ENCODE measurements around the gene ZBTB16.

ZBTB16 gene

DNA sequence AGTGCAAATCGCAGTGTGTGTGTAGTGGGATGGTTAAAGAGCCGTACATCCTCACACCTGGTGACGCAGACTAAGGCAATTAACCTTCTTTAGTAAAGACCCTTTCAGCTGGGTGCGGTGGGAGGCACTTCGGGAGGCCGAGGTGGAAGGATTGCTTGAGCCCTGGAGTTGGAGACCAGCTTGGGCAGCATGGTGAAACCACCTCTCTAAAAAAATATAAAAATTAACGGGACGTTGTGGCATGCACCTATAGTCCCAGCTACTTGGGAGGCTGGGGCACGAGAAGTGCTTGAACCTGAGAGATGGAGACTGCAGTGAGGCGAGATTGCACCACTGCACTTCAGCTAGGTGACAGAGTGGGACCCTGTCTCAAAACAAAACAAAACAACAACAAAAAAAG is 31.5 kb downstream of the ZBTB16 start:
- DNase-seq (ENCODE audit: extremely low read depth, low read depth), result no peak
- TF ChIP-seq, protein P1, sequence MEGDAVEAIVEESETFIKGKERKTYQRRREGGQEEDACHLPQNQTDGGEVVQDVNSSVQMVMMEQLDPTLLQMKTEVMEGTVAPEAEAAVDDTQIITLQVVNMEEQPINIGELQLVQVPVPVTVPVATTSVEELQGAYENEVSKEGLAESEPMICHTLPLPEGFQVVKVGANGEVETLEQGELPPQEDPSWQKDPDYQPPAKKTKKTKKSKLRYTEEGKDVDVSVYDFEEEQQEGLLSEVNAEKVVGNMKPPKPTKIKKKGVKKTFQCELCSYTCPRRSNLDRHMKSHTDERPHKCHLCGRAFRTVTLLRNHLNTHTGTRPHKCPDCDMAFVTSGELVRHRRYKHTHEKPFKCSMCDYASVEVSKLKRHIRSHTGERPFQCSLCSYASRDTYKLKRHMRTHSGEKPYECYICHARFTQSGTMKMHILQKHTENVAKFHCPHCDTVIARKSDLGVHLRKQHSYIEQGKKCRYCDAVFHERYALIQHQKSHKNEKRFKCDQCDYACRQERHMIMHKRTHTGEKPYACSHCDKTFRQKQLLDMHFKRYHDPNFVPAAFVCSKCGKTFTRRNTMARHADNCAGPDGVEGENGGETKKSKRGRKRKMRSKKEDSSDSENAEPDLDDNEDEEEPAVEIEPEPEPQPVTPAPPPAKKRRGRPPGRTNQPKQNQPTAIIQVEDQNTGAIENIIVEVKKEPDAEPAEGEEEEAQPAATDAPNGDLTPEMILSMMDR (IDR thresholded peaks at IDR 0.05; ENCODE audit: low read depth, low read length, missing control alignments), result no peak
- H3K4me3 ChIP-seq (replicated peaks; ENCODE audit: low read depth, low read length), result no peak overlapping the region

DNA sequence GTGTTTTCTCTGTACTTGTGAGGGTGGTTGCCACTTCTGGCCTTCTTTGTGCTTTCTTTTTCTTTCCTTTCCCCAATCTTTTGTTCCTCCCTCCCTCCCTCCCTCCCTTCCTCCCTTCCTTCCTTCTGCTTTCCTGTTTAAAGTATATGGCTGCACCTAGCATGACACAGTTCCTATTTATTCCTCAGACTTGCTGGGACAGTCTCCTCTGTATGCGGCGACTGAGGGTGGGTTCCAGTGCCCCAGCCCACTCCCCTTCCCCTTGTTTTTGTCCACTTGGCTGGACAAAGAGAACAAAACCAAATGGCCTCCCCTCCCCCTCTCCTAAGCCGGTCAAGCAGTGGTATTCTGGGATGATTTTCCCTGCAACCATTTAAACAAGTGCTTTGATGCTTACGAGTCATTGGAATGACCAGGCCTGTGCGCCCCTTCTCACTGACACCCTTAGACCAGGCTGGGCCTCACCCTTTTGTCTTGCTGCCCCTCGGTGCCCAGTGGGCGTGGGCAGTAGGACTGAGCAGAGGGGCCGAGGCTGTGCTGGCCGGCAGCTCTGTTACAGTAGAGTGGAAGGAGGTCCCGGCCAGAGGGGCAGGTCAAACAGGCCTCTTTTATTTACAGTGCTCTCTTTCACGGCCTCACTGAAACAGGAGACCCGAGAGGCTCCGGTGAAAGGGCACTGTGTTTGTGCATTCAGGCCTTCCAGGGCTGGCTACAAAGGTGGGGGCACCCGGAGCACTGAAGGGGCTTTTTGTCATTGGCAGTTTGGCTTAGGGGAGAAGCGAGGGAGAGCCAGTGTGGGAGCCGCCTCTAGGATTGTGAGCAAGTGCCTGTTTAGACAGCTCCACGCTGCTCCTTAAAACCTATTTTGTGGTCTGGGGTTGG is 32.2 kb downstream of the ZBTB16 start:
- TF ChIP-seq, protein P1 (IDR thresholded peaks at IDR 0.05; ENCODE audit: low read depth, low read length, missing control alignments), result no peak
- no peak overlapping the region for H3K4me3 ChIP-seq (replicated peaks; ENCODE audit: low read depth, low read length)
- DNase-seq (ENCODE audit: extremely low read depth, low read depth), result no peak

DNA sequence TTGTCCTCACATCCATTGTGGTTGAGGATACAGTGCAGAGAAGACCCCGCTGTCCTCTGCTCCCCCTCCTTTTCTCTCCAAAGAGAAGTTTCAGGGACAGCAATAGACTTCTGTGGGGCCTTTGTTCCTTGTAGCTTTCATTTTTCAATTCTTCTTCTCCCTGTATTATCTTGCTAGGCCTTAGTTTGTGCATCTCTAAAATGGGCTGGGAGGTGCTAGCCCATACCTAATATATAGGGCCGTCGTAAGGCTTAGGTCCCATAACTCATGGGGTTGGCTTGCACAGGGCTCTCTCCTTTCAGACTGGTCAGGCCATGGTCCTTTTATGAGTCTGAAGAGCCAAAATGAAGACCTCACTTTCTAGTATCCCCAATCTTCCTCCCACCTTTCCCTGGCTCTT is 33.0 kb downstream of the ZBTB16 start:
- no peak for DNase-seq (ENCODE audit: extremely low read depth, low read depth)
- TF ChIP-seq, protein P1 (IDR thresholded peaks at IDR 0.05; ENCODE audit: low read depth, low read length, missing control alignments), result no peak
- no peak overlapping the region for H3K4me3 ChIP-seq (replicated peaks; ENCODE audit: low read depth, low read length)

DNA sequence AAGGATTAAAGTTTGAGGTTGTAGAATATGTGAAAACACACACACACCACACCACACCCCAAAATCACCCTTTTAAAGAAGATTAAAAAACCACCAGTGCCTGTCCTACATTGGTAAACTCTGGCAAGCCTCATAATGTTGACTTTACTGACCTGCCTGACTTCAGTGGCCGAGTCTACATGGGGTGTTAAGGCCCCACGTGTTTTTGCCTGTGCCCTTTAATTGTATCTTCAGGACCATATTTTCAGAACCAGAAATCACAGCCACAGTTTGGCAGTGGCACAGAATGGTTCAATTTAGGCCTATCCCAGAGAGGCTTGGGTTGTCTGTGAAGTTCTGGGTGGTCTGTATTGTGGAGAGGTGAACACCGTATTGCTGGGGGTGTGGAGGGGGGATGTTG is 33.4 kb downstream of the ZBTB16 start:
- TF ChIP-seq, protein P1 (IDR thresholded peaks at IDR 0.05; ENCODE audit: low read depth, low read length, missing control alignments), result no peak
- DNase-seq (ENCODE audit: extremely low read depth, low read depth), result no peak
- H3K4me3 ChIP-seq (replicated peaks; ENCODE audit: low read depth, low read length), result no peak overlapping the region

DNA sequence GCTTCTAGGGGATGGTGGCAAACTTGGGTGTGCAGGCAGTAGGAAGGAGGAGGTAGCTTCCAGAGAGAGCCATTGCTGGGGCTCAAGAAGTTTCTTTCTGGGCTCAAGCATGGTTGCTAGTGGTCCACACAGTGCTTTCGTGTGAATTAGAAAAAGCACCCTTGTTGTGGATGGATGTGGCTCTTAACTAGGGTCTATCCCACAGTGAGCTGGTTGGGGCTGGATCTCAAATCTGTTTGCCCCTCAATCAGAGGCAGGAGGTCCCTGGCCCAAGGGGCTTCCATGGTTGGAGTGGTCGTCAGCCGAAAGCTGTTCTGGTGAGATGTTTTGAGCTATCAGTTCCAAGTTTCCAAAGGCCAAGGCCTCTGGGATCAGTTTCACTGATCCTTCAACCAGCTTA is 35.0 kb downstream of the ZBTB16 start:
- H3K4me3 ChIP-seq (replicated peaks; ENCODE audit: low read depth, low read length), result no peak overlapping the region
- TF ChIP-seq, protein P1 (IDR thresholded peaks at IDR 0.05; ENCODE audit: low read depth, low read length, missing control alignments), result no peak
- DNase-seq (ENCODE audit: extremely low read depth, low read depth), result no peak

DNA sequence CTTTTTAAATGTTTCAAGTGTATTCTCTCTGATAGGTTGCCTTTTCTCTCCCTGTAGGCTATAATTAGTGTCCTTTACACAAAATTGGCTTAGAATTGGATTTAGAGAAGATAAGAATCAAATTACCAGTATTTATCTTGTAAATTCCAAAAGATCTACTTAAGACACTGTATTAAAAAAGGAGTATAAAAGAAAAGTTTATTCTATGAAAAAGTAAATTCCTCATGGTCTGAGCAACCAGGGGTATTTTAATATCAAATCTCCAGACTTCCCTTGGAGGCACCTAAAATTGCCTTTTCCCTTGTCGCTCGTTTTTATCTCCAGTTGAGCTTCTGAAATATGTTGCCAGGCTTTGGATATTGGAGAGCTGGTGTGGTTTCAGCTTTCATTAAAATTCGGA is 36.4 kb downstream of the ZBTB16 start:
- H3K4me3 ChIP-seq (replicated peaks; ENCODE audit: low read depth, low read length), result no peak overlapping the region
- no peak for DNase-seq (ENCODE audit: extremely low read depth, low read depth)
- TF ChIP-seq, protein P1 (IDR thresholded peaks at IDR 0.05; ENCODE audit: low read depth, low read length, missing control alignments), result no peak

Measured in HFF-Myc (cell line).